Liver (tissue), 9 donors: Measurements from ENCODE around the gene ABHD12. TPM values are rescaled to one million over a fixed set of nuclear protein-coding genes. Genes with fewer than 3 reads are reported as not detected.

Experiments
- DNase-seq: peaks from one replicate; pipeline ENCODE4 v3.0.0-alpha.2; 2017; ENCODE audit warnings: low spot score
- H3K27ac ChIP-seq, 2 donors: one replicate each; pipeline ENCODE4 v1.7.0; 2013; ENCODE audit warnings: inconsistent platforms in 2 of 2, low read length in 2 of 2, control low read depth in 1 of 2, low read depth in 1 of 2, mild to moderate bottlenecking in 1 of 2
- H3K27me3 ChIP-seq, 4 donors: one replicate each; pipeline versions ENCODE4 v1.6.1 to v1.7.0; 2013; ENCODE audit warnings: low read length in 3 of 4, inconsistent platforms in 1 of 4, mild to moderate bottlenecking in 1 of 4, moderate library complexity in 1 of 4; ENCODE audit not compliant: control insufficient read depth in 4 of 4, insufficient read depth in 4 of 4
- H3K36me3 ChIP-seq, 4 donors: one replicate each; pipeline versions ENCODE4 v1.6.1 to v1.7.0; 2013; ENCODE audit warnings: low read length in 3 of 4, mild to moderate bottlenecking in 3 of 4, low read depth in 1 of 4, moderate library complexity in 1 of 4; ENCODE audit not compliant: control insufficient read depth in 4 of 4, insufficient read depth in 3 of 4
- H3K4me1 ChIP-seq, 4 donors: one replicate each; pipeline versions ENCODE4 v1.6.1 to v1.7.0; 2013; ENCODE audit warnings: low read length in 3 of 4, mild to moderate bottlenecking in 3 of 4, moderate library complexity in 1 of 4; ENCODE audit not compliant: control insufficient read depth in 4 of 4, insufficient read depth in 4 of 4
- H3K4me3 ChIP-seq, 3 donors: one replicate each; pipeline versions ENCODE4 v1.6.1 to v1.7.0; 2013; ENCODE audit warnings: low read length in 3 of 3, control low read depth in 1 of 3, low read depth in 1 of 3, mild to moderate bottlenecking in 1 of 3
- H3K9ac ChIP-seq, 2 donors: one replicate each; pipeline ENCODE4 v1.7.0; 2013; ENCODE audit warnings: low read length in 2 of 2, mild to moderate bottlenecking in 2 of 2, moderate library complexity in 2 of 2, control low read depth in 1 of 2, low read depth in 1 of 2
- H3K9me3 ChIP-seq, 4 donors: one replicate each; pipeline versions ENCODE4 v1.6.1 to v1.7.0; 2013; ENCODE audit warnings: low read length in 3 of 4; ENCODE audit not compliant: control insufficient read depth in 4 of 4
- ATF3 ChIP-seq: IDR thresholded peaks from 2 replicates; pipeline ENCODE4 v1.6.1; 2016; ENCODE audit warnings: antibody characterized with exemption
- EGR1 ChIP-seq, 2 donors: IDR thresholded peaks; 2 replicates each; pipeline ENCODE4 v1.6.1; 2016 to 2018; ENCODE audit warnings: antibody characterized with exemption in 2 of 2, low read depth in 2 of 2
- FOXA1 ChIP-seq: IDR thresholded peaks from 2 replicates; pipeline ENCODE4 v1.6.1; 2016; ENCODE audit warnings: antibody characterized with exemption
- FOXA2 ChIP-seq: IDR thresholded peaks from 2 replicates; pipeline ENCODE4 v1.6.1; 2016; ENCODE audit warnings: antibody characterized with exemption
- GABPA ChIP-seq, 2 donors: IDR thresholded peaks in 1 of 2; conservative IDR thresholded peaks in 1 of 2; 2 replicates each; pipeline ENCODE4 v1.6.1; 2016; ENCODE audit warnings: antibody characterized with exemption in 2 of 2, mild to moderate bottlenecking in 1 of 2, moderate library complexity in 1 of 2
- HNF4A ChIP-seq, 2 donors: conservative IDR thresholded peaks; 2 replicates each; pipeline ENCODE4 v1.6.1; 2016; ENCODE audit warnings: antibody characterized with exemption in 2 of 2, mild to moderate bottlenecking in 2 of 2
- HNF4G ChIP-seq: IDR thresholded peaks from 2 replicates; pipeline ENCODE4 v1.6.1; 2016; ENCODE audit warnings: antibody characterized with exemption
- MAX ChIP-seq: IDR thresholded peaks from 2 replicates; pipeline ENCODE4 v1.6.1; 2016; ENCODE audit warnings: antibody characterized with exemption
- NR2F2 ChIP-seq: IDR thresholded peaks from 2 replicates; pipeline ENCODE4 v1.6.1; 2016; ENCODE audit warnings: antibody characterized with exemption
- RXRA ChIP-seq, 2 donors: IDR thresholded peaks; 2 replicates each; pipeline ENCODE4 v1.6.1; 2017 to 2018; ENCODE audit warnings: antibody characterized with exemption in 2 of 2, mild to moderate bottlenecking in 1 of 2
- SP1 ChIP-seq: IDR thresholded peaks from 2 replicates; pipeline ENCODE4 v1.6.1; 2018; ENCODE audit warnings: antibody characterized with exemption, mild to moderate bottlenecking
- TAF1 ChIP-seq: conservative IDR thresholded peaks from 2 replicates; pipeline ENCODE4 v1.6.1; 2016; ENCODE audit warnings: antibody characterized with exemption, mild to moderate bottlenecking
- YY1 ChIP-seq: IDR thresholded peaks from 2 replicates; pipeline ENCODE4 v1.6.1; 2016; ENCODE audit warnings: antibody characterized with exemption, mild to moderate bottlenecking
- WGBS: extraction: QIAGEN DNeasy Blood & Tissue Kit; methylation state at CpG from one replicate; pipeline ENCODE4 v1.1.7; 2013; 5-methylcytosine and 5-hydroxymethylcytosine counted together
- polyA plus RNA-seq, 2 donors: library from polyadenylated mRNA; stranded (reverse) in 1 of 2; unstranded in 1 of 2; fragments of 200-250 nt in 1 of 2; fragments of >200 nt in 1 of 2; fragmentation: Nextera tagmentation in 1 of 2; extraction: Ambion mirVana in 1 of 2; gene quantifications; one replicate each; pipeline versions ENCODE4 v1.2.1 to v1.2.3, GENCODE V29; 2013 to 2015
- total RNA-seq, 2 donors: library from RNA; depleted of rRNA; stranded (reverse); fragments of >200 nt; gene quantifications; one replicate each; pipeline ENCODE4 v1.2.3, GENCODE V29; 2014
- TF ChIP-seq, protein P1 (sequence below): IDR thresholded peaks from 2 replicates; pipeline ENCODE4 v1.6.1; 2016; ENCODE audit warnings: antibody characterized with exemption, mild to moderate bottlenecking
- TF ChIP-seq, protein P2 (sequence below): IDR thresholded peaks from 2 replicates; pipeline ENCODE4 v1.6.1; 2016; ENCODE audit warnings: antibody characterized with exemption
- TF ChIP-seq, protein P3 (sequence below): fragments of 150-350 bp; IDR thresholded peaks from 2 replicates; pipeline ENCODE4 v1.5.1; 2017; ENCODE audit warnings: improper control_type of control experiment, low read depth, low read length; ENCODE audit not compliant: missing input control
- donor health status: healthy.
- donor health status: healthy.
- donor health status: healthy.
- donor health status: healthy.
- donor health status: healthy.

Gene ABHD12
- total and polyA plus RNA-seq, 4 donors: 11.1 to 15.4 (median 12.9) TPM

DNA sequence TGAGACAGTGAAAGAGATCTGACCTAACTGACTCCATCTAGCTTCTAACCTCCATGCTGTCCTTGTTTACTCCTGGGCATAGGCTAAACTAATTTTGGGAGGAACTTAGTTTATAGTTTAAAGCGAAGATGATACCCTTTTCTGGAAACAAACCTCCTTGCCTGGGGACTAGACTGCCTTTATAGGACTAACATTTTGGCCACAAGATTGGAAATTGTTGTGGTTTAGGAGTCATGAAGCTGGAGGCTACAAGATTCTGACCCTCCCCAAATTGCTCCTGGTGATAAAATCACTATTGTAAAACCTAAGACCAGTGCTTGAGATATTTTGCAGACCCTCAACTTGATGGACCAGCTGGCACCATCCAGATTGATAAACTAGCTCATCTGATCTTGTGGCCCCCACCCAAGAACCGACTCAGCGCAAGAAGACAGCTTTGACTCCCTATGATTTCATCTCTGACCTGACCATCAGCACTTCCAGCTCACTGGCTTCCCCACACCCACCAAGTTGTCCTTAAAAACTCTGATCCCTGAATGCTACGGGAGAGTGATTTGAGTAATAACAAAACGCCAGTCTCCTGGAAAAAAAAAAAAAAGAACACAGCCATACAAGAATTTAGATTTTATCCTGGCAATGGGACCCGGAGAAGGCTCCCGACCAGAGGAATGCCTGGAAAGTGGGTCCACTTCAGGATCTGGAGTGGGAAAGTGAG is 63.0 kb downstream of the ABHD12 start:
- TF ChIP-seq, protein P1, sequence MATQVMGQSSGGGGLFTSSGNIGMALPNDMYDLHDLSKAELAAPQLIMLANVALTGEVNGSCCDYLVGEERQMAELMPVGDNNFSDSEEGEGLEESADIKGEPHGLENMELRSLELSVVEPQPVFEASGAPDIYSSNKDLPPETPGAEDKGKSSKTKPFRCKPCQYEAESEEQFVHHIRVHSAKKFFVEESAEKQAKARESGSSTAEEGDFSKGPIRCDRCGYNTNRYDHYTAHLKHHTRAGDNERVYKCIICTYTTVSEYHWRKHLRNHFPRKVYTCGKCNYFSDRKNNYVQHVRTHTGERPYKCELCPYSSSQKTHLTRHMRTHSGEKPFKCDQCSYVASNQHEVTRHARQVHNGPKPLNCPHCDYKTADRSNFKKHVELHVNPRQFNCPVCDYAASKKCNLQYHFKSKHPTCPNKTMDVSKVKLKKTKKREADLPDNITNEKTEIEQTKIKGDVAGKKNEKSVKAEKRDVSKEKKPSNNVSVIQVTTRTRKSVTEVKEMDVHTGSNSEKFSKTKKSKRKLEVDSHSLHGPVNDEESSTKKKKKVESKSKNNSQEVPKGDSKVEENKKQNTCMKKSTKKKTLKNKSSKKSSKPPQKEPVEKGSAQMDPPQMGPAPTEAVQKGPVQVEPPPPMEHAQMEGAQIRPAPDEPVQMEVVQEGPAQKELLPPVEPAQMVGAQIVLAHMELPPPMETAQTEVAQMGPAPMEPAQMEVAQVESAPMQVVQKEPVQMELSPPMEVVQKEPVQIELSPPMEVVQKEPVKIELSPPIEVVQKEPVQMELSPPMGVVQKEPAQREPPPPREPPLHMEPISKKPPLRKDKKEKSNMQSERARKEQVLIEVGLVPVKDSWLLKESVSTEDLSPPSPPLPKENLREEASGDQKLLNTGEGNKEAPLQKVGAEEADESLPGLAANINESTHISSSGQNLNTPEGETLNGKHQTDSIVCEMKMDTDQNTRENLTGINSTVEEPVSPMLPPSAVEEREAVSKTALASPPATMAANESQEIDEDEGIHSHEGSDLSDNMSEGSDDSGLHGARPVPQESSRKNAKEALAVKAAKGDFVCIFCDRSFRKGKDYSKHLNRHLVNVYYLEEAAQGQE: no peak
- TF ChIP-seq MAX: no peak
- TF ChIP-seq ATF3: no peak
- TF ChIP-seq HNF4A (conservative IDR thresholded peaks at IDR 0.05): no peak
- no peak for TF ChIP-seq SP1
- no peak for TF ChIP-seq EGR1 (IDR thresholded peaks at IDR 0.05; ENCODE audit: low read depth in 2 of 2)
- no peak for TF ChIP-seq TAF1
- no peak for TF ChIP-seq FOXA1
- TF ChIP-seq YY1: no peak
- TF ChIP-seq, protein P2, sequence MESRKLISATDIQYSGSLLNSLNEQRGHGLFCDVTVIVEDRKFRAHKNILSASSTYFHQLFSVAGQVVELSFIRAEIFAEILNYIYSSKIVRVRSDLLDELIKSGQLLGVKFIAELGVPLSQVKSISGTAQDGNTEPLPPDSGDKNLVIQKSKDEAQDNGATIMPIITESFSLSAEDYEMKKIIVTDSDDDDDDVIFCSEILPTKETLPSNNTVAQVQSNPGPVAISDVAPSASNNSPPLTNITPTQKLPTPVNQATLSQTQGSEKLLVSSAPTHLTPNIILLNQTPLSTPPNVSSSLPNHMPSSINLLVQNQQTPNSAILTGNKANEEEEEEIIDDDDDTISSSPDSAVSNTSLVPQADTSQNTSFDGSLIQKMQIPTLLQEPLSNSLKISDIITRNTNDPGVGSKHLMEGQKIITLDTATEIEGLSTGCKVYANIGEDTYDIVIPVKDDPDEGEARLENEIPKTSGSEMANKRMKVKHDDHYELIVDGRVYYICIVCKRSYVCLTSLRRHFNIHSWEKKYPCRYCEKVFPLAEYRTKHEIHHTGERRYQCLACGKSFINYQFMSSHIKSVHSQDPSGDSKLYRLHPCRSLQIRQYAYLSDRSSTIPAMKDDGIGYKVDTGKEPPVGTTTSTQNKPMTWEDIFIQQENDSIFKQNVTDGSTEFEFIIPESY: no peak
- TF ChIP-seq, protein P3, sequence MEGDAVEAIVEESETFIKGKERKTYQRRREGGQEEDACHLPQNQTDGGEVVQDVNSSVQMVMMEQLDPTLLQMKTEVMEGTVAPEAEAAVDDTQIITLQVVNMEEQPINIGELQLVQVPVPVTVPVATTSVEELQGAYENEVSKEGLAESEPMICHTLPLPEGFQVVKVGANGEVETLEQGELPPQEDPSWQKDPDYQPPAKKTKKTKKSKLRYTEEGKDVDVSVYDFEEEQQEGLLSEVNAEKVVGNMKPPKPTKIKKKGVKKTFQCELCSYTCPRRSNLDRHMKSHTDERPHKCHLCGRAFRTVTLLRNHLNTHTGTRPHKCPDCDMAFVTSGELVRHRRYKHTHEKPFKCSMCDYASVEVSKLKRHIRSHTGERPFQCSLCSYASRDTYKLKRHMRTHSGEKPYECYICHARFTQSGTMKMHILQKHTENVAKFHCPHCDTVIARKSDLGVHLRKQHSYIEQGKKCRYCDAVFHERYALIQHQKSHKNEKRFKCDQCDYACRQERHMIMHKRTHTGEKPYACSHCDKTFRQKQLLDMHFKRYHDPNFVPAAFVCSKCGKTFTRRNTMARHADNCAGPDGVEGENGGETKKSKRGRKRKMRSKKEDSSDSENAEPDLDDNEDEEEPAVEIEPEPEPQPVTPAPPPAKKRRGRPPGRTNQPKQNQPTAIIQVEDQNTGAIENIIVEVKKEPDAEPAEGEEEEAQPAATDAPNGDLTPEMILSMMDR: no peak
- no peak for TF ChIP-seq FOXA2
- no peak for TF ChIP-seq NR2F2
- TF ChIP-seq RXRA (IDR thresholded peaks at IDR 0.05): no peak
- TF ChIP-seq GABPA (IDR thresholded peaks at IDR 0.05 in 1 of 2, conservative IDR thresholded peaks at IDR 0.05 in 1 of 2): no peak
- no peak for TF ChIP-seq HNF4G
- DNase-seq: no peak
- H3K9me3 ChIP-seq: no peaks in the 10 kb centered on the region
- no peaks in the 10 kb centered on the region for H3K27me3 ChIP-seq
- H3K4me1 ChIP-seq: peaks cover 0 to 4% (median 0%) of the 10 kb centered on the region in 4 donors
- H3K9ac ChIP-seq: no peak overlapping the region
- H3K36me3 ChIP-seq: no peaks in the 10 kb centered on the region
- WGBS: 95% methylated on average over 7 of the region's 7 CpGs
- no peak overlapping the region for H3K27ac ChIP-seq
- no peak overlapping the region for H3K4me3 ChIP-seq
